ENCODE results near the gene GLP1R.
A peak's percentile ranks its signal among the peaks of the same experiment; 100 is the strongest.

GLP1R gene

DNA sequence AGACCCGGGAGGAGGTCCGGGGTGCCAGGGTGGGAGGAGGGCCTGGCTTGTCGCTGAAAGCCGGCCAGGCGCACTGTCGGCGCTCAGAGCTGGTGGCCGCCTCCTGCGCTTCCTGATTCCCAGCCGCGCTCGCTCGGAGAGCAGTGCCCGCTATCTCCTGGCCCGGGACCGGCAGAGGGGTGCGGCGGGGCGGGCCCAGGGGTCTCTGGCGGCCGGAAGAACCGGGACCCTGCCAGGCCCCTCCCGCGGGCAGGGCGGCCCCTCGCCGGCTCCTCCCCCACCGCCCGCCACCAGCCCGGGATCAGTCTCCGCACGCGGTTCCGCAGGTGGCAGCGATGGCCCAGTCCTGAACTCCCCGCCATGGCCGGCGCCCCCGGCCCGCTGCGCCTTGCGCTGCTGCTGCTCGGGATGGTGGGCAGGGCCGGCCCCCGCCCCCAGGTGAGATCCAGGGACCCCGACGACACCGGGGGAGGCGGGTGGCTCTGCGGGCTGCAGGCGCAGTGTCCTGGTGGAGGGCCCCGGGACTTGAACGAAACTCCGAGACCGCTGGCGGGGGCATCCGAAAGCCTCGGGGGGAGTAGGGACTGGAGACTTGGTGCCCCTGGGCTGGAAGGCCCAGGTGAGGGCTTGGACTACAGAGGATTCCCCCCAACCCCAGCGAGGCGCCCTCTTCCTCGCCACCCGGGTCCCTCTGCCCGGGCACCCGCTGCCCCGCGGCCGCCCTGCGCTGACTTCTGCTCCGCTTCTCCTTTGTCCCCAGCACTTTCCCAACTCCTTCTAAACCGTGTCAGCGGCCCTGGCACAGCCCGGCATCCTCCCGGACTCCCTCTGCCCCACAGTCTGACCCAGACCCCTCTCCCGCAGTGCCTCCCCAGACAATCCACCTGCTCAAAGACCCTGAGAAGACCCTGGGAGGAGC, at the start of gene GLP1R:
Gene GLP1R (plus strand): TSS at position 301 of the 919 bp plus-strand sequence. CDS start 60 bp downstream, at position 361.
- DNase-seq: peak; percentile 24

GRCh38 chr6:39003072-39003471, 45.5 kb upstream of the GLP1R start:
- no peak for DNase-seq

- no peak for DNase-seq
These were observed 45.1 kb upstream of the GLP1R start for GRCh38 chr6:39003492-39003891.

DNA sequence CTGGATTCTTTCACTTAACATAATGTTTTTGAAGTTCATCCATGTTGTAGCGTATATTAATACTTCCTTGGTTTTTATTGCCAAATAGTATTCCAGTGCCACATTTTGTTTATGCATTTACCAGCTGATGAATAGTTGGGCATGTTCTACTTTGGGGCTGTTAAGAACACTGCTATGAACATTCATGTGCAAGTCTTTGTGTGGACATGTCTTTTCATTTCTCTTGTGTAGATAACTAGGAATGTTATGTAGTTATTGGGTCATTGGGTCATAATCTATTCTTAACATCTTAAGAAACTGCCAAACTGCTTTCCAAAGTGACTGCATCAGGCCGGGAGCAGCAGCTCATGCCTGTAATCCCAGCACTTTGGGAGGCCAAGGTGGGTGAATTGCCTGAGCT, 43.8 kb upstream of the GLP1R start:
- no peak for DNase-seq

DNA sequence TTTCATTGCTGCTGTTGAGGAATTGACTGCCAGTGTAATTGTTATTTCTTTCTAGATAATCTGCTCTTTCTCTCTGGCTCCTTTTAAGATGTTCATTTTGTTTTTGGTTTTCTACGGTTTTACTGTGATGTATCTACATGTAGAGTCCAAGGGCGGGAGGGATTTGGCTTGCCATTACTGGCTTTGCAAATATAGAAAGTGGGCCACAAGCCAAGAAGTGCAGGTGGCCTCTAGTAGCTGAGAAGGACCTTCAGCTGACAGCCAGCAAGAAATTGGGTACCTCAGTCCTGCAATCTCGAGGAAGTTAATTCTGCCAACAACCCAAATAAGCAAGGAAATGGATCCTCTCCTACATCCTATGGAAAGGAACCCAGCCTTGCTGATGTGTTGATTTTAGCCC, 42.8 kb upstream of the GLP1R start:
- no peak for DNase-seq

DNA sequence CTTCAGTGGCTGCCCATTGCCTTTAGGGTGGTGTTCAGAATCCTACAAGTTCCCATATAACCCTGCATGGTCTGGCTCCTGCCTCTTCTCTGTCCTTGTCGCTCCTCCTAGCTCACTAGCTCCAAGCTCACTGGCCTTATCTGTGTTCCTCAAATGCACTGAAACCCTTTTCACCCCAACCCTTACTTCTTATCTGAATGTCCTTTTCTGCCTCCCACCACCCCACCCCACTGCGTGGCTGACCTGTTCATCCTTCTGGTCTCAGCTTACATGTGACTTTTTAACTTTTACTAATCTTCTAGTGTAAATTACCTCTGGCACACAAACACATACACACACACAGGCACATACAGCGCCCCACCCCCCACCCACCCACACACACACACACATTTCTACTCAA, 41.0 kb upstream of the GLP1R start:
- no peak for DNase-seq

DNA sequence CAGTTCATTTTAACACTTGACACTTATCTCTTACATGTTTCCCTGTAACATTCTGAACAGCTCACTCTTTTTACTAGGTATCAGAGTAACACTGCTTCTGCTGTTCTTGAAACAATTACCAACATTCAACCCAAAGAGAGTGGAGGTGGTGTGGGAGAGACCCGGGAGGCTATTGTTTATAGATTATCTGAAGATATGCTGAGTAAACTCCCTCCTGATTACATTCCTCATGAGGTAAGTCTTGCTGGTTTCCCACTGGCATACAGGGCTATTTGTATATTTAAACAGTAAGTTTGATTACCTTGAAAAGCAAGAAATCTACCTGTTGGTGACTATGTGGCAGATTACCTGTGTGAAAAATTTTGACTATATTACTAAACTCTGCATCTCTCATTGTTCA, 39.8 kb upstream of the GLP1R start:
- no peak for DNase-seq

DNA sequence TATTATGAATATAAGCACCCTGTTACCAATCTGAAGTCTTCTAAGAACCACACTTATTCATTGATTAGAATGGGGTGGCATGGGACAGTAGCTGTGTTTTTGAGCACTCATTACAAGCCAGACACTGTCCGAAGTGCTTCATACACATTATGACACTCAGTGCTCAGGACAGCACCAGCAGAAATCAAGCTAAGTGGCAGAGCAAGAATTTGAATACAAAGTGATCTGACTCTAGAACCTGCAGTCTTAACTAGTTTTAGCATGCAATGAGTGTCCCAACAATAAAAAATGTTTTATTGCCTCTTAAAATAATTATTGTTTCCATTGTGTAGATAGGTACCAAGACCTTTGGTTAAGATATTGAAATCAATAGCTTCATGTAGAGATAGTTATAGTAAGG, 39.1 kb upstream of the GLP1R start:
- no peak for DNase-seq

- DNase-seq: no peak
These were observed 31.6 kb upstream of the GLP1R start for GRCh38 chr6:39016839-39017546.

DNA sequence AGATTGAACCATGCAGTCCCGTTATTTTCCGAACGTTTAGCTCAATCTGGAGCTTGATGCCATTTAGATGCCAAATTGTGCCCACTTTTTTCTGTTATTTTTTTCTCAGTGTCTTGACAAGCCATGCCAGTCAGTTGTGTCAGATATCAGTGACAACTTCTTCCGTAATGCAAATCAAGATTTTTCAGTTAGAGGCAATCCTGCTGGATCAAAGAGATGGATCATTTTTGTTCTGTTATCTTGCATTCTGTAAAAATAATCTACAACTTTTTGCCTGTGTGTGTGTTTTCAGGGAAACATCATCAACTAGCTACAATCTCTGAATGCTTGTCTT, 31.1 kb upstream of the GLP1R start:
- DNase-seq: no peak

DNA sequence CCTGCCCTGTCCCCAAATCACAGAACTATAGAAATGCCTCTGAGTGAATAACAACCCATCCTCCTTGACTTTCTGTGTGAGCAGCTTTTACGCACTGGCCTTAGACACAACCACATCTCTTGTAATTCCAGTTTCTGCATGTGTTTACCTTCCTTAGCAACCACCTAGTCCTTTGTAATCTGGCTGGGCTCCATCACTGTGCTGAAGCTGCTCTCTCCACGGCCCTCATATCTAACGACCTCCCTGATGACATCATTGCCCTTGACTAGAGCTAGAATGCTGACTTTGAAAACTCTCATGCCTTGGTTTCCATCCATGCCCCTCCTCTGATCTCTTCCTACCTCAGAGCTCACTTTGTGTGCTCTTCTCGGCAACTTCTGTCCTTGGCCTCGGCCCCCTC, 30.5 kb upstream of the GLP1R start:
- no peak for DNase-seq

DNA sequence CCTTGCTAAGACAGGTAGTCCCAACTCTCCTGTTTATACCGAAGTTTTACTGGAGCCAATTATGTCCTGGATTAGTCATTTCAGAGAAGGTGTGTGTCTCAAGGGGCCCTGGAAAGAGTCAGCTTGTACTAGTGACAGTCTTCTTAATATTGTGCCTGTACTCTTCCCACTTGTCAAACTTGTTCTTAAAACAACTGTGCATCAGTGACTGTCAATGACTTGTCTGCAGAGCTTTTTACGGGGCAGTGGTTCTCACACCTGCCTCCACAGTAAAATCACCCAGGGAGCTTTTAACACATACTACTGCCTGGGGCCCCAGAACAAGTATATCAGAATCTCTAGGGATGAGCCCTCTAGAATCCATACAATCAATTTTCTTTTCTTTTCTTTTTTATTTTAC, 28.4 kb upstream of the GLP1R start:
- no peak for DNase-seq

DNA sequence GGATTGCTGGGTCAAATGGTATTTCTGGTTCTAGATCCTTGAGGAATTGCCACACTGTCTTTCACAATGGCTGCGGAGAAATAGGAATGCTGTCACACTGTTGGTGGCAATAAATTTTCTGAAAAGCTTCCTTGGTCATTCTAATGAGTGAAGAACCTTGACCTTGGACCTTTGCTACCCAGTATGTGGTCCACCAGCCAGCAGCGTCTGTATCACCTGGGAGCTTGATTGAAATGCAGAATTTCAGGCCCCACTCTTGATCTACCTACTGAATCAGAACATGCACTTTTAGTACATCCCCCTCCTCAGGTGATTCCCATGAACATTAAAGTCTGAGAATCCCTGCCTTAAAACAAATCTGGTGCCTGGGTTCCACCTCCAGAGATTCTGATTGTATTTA, 27.5 kb upstream of the GLP1R start:
- DNase-seq: no peak

DNA sequence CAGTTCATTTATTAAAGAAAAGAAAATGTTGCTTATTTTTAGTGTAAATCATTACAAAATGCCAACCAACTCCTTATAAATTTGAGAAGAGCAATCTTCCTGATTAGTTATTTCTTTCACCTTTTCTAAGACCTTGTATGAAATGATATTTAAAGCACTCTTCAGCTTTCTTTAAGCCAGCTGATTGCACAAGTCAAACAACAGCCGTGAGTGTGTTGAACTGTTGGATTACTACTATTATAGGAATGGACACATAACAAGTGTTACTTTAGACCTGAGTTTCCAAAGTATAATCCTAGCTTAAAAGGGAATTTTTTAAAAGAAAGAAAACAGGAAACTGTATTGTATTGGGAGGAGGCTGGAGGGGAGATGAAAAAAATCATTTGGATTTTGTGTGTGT, 26.8 kb upstream of the GLP1R start:
- no peak for DNase-seq

GRCh38 chr6:39026175-39026574, 22.4 kb upstream of the GLP1R start:
- DNase-seq: no peak

DNA sequence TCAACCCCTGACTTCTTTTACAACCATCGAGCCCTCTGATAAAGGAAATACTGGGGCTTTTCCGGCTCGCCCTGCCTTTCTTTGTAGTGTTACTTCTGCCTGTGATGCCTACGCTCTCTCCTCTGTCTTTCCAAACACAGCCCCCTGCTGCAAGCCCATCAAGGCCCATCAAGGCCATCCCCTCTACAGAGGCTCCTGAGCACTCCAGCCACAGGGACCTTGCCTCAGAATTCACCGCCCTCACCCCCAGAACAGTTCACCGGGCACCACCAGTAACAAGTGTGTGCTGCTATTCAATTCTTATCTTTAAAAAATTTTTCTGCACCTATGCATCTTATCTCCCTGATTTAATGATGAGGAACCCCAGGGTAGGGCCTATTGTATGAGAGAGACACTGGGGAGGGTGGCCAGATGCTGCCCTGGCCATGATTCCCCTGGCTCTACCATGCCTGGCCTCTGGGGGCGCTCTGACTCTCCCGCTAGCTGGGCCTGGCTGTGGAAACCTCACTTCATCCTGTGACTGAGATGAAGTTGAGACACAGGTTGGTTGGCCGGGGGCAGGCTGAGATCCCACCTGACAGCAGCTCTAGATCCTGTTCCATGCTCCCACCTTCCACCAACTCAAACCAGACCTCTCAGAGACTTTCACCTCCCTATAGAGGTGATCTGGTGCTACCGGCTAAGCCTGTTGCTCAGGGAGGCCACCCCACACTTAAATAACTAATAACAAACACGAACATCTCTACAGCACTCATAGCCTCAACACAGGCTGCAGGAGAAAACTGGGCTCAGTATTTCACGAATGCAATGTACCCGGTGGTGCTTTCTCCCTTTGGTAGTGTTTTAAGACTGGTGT, 19.2 kb upstream of the GLP1R start:
- DNase-seq: peak; percentile 50

DNA sequence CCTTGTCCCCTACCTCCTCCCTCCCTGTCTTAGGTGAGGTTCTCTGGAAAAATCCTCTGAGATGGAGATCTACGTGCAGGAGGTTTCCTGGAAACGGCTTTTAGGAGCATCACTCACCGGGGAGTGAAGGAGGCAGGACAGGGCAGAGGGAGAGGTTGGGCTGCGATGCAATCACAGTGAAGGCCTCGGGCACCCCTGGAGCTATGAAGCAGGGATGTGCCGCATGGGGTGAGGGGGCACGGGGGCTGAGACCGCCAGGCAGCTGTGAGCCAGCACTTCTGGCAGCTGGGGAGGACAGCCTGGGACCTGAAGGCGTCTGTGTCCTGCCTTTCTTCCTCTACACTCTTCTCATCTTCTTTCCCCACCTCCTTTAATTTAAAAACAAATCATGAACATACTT, 12.9 kb upstream of the GLP1R start:
- no peak for DNase-seq

DNA sequence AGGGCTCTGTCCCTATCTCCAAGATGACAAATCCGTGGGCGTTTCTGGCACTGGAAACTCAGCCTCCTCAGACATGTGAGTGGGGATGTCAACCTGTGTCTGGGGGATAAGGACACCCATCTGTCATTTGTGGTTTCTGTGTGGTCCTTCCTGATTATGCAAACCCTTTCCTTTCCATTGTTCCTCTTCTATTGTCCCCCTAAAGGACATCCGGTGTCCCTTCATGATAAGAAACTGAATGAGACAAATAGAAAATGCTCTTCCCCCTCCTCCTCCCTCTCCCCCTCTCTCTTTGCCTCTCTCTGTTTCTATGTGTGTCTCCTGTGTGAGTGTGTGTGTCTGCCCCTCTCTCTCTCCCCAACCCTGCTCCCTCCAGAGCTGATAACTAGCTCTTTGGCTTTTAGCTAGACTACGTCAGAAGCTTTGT, 11.5 kb upstream of the GLP1R start:
- no peak for DNase-seq

DNA sequence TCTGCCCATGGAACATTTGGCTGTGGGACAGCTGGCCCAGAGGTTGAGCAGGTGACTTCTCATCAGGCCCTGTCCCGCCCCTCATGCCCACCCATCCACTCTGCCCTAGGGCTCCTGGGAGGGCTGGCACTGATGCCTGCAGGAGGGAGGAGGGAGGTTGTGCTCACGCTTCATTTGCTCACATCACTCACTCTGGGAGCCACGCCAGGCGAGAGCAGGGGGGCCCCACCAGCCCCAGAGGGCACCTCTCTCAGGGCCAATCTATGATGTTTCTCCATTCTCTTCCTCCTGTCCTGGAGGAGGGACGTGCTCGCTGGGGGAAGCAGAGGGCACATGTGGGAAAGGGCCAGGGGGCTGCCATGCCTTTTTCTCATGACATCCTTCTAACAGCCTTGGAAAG, 10.9 kb upstream of the GLP1R start:
- DNase-seq: no peak

DNA sequence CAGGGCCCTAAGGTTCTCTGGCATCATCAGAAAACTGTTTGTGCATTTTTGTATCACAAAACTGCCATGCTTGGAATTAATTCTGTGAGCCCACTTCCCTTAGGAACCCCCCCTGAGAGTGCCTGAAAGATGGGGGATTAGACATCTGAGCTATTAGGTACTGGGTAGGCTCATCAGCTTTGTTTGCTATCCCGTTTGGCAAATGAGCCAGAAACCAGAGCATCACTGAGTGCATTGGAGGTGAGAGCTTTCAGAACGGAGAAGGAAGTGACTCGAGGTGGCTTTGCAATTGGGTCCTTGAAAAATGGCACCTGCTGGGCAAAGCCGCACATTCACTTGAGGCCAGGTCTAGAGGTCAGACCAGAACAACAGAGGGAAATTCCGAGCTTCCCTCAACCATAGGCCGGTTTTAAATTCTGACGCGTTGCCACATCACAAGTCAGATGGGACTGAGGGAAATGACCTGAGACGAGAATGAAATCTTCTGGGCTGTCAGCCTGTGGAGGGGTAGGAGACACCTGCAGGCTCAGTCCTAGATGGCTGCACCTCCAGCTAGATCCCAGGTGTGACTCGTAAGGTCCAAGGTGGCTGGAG, 8.4 kb upstream of the GLP1R start:
- no peak for DNase-seq

DNA sequence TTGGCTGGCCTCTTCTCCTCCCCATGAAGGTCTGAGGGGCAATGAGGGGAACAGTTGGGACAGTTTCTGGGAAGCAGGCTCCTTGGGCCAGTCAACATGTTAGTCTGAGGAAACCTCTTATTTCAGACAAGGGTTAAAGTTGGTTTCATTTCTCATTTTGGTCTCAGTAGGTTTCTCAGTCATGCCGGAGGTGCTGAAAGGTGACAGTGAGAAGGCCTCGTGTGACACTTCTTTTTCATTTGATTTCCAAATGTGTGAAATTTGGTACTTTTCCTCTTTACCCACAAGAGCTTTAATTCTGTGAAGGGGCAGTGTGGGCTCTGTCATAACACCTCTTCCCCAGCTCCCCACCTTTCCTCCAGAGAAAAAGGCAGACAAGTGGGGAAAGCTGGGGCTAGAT, 7.5 kb upstream of the GLP1R start:
- DNase-seq: no peak

GRCh38 chr6:39043776-39044175, 4.8 kb upstream of the GLP1R start:
- DNase-seq: no peak

- DNase-seq: no peak
These were observed 4.4 kb upstream of the GLP1R start for GRCh38 chr6:39044181-39044580.

All from activated naive CD4-positive, alpha-beta T cell treated with anti-CD3 and anti-CD28 coated beads, Interleukin-2, amount 50 U/mL, for 16 hours (primary cell).